NCI-H510A (cell line): ENCODE results near the gene CLASP1.
A peak's percentile ranks its signal among the peaks of the same experiment; 100 is the strongest.
"Not testable (repeated sequence)": the region's sequence is repeated elsewhere in the genome, so short reads cannot be mapped to it uniquely, and the experiment has no call there.

ENCODE experiments used
- DNase-seq: peaks from one replicate; lab custom pipeline; 2025; lab: John Stamatoyannopoulos, UW

Gene CLASP1

DNA sequence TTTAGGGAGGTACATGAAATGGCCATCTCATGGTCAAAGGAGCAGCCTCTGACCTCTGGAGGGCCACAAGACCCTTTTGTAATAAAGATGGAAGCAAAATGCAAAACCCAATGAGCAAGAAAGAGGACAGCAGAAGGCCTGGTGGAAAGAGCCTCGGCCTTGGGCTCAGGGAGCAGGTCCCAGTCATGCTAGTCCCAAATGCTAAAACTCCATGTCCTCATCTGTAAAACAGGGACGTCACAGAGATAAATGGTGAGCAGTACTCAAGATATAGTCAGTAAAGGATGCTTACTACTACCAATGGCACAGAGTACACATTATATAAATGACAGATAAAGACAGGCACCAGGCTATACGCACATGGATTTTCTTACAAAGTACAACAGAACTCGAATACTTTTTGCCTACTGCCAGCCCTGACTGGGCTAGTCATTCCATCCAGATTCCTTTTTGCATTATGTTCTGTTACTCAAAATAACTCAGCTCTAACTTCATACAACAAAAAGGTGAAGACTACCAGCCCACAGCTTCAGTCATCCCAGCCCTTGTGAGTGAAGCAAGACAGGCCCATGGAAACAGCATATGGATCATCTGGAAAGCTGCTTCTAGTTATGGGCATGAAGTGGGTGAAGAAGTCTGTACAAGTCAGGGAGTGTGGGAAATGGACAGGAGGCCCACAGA is 299.4 kb downstream of the CLASP1 start:
- no peak for DNase-seq

DNA sequence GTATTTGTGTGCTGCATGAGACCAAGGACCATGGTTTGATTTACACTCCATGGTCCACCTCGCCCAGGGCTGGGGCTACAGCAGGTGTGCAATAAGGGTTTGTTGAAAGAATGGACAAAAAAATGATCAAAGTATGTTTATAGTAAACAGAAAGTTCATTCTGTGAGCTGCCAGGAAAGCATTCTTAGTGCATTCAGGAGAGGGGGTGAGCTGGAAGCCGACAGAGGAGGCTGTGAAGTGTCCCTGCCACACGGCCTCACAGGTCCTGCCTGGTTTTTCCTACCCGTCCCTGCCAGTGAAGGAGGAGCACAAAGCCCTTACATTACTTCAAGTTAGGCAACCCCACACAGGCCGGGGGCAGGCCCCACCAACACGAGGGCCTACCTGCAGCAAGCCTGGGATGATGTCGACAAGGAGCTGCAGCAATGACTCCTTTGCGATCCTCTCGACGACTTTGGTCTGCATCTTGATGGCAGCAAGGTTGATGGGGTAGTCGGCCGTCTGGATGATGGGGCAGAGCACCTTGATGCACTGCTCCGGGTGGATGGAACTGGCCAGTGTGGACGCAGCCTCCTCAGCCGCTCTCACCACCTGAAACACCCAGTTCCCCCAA is 301.0 kb downstream of the CLASP1 start:
- DNase-seq: peak; percentile 46

DNA sequence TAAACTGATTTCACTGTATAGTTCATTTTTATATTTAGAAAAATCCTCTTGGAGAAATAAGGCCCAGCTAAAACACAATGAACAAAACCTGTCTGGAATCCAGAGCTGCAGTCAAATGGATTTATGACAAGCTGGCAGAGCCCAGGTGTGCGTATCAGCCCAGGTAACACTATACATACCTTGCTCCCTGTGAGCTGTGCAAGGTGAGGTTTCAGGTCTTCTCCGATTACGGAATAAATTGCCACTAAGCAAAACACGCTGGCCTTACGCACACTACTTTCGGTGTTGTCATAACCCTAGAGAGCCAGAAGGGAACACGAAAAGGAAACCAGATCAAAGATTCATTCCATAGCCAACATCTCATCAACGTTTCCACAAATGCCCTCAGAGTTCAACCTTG is 302.4 kb downstream of the CLASP1 start:
- peak; percentile 91 for DNase-seq

DNA sequence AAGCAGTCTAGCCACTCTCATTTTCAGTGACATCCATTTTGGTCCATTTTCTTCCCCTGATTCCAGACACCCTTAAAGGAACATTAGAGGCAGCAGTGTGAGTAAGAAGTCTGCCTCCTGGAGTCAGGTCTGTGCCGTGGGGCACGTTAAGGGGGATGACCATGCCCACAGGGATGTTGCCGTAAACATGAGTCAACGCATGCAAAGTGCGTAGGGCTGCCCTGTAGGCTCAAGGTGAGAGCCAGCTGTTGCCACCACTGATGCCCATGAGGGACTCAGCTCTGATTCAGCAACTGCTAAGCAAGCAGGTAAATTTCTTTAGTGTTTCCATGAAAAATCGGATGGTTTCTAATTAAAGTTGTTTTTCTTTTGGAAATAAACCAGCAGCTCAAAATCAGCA is 302.9 kb downstream of the CLASP1 start:
- no peak for DNase-seq

DNA sequence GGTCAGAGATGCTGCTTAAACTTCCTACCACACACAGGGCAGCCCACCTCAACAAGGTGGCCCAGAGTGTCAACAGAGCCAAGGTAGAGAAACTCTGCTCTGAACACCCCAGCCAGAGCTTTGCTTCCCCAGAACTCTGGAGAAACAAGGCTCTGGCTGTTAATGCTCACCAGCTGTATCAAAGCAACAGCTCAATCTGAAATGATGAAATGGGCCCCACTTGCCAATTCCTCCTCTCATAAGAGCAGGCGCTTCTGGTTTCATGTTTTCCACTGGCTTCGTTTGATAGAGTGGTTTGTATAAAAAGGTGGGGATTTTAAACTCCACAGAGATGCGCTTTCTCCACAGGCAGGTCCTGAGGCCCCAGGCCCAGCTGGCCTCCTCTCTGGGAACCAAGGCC is 303.4 kb downstream of the CLASP1 start:
- DNase-seq: no peak

DNA sequence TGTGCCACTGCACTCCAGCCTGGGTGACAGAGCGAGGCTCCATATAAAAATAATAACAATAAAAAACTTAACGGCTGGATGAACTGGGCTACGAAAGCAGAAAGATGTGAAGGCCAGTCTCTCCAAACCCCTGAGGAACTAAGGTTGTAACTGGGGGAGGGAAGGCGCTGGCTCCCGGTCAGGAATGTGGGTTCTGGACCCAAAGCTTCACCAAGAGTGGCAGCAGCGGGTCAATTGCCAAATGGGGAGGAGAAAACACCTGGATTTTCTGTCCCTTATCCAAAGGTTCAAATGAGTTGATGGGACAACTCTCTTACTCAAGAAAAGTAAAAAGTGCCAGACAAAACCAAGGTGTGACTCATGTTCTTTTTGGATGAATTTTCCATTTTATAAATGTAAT is 304.2 kb downstream of the CLASP1 start:
- DNase-seq: no peak

DNA sequence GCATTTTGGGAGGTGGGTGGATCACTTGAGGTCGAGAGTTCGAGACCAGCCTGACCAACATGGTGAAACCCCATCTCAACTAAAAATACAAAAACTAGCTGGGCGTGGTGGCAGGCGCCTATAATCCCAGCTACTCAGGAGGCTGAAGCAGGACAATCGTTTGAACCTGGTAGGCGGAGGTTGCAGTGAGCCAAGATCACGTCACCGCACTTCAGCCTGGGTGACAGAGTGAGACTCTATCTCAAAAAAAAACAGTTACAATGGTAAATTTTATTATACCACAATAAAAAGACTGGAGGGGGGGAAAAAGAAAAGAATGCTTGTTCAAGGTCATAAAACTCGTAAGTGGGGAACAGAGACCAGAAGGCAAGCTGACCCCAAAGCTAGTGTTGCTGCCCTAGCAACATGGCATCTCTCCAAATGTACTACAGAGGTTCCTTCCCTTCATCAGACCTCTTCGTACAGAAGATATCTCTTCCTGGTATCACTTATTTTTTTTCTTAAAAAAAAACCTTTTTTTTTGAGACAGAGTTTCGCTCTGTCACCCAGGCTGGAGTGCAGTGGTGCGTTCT is 305.3 kb downstream of the CLASP1 start:
- not testable (repeated sequence) for DNase-seq

DNA sequence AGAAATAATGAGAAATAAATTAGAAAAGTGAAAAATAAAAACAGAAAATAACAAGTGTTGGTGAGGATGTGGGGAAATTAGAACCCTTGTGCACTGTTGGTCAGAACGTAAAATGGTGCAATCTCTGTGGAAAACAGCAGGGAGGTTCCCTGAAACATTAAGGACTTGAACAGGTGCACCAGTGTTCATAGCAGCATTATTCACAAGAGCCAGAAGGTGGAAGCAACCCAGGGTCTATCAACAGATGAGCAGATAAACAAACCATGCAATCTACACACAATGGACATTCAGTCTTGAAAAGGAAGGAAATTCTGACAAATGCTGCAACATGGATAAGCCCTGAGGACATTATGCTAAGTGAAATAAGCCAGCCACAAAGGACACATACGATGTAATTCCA is 306.1 kb downstream of the CLASP1 start:
- no peak for DNase-seq

DNA sequence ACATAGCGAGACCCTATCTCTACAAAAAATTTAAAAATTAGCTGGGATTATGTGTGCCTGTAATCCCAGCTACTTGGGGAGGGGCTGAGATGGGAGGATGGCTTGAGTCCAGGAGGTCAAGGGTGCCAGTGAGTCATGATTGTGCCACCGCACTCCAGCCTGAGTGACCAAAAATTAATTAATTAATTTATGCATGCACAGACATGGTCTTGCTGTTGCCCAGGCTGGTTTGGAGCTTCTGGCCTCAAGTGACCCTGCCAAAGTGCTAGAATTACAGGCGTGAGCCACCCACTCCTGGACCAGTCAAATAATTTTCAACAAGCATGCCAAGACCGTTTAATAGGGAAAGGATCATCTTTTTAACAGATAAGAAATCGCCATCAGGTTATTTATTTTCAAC is 306.5 kb downstream of the CLASP1 start:
- no peak for DNase-seq

DNA sequence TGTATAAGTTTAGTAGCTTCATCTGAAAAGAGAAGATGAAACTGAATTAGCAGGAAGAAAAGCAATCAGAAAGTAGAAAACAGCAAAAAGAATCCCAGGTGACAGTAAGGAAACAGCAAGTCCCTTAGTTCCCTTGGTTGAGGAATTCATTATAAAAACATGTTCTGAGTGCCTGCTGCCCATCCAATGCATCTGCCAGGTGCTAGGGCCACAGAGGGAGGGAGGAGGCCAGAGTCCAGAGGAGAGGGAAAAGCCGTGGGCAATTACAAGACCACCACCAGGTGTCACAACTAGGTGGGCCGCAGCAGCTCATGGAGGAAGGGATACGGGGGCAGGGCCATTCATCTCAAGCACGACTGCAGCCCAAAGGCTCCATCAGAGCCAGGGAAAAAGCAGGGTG is 308.3 kb downstream of the CLASP1 start:
- no peak for DNase-seq

DNA sequence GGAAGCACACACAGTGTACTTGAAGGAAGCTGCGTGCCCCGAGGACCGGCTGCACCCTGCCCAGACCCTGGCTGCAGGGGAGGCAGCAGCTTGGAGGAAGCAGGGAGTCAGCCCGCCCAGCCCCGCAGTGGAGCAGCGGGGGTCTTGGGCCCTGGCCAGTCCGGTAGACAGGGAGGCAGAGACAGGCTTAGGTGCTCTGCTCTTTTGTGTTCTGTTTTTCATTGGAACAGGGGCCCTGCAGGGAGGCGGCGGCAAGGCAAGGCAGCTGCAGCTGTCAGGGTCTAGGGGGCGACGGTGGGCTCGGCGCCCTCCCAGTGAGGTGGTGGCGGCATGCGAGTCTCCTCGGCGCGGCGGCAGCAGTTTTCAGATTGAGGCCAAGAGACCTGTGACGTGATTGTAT is 311.0 kb downstream of the CLASP1 start:
- DNase-seq: no peak

DNA sequence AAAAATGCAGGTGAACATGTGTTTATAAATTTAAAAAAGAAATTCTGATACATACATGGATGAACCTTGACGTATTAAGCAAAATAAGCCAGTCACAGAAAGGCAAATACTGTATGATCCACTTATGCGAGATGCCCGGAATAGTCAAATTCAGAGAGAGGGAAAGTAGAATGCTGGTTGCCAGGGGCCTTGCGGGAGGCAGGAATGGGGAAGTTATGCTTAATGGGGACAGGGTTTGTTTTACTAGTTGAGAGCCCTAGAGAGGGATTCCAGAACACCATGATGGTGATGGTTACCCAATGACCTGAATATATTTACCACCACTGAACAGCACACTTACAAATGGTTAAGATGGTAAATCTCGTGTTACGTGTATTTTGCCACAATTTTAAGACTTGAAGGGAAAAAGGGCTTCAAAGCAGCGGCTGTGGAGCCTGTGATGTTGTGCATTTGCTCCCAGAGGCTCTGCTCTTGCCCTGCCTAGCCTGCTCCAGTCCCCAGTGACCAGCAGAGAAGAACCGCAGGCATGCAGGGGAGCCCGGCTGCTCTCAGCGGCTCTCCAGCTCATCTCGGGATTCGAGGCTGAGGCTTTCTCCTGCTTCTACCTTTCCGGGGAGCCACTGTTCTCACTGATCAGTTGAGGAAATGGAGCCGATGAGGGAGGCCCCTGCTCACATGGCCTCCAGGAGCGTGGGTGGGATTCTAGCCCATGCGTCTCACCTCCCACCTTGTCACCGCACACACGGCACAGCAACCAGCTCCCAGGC is 312.6 kb downstream of the CLASP1 start:
- no peak for DNase-seq

DNA sequence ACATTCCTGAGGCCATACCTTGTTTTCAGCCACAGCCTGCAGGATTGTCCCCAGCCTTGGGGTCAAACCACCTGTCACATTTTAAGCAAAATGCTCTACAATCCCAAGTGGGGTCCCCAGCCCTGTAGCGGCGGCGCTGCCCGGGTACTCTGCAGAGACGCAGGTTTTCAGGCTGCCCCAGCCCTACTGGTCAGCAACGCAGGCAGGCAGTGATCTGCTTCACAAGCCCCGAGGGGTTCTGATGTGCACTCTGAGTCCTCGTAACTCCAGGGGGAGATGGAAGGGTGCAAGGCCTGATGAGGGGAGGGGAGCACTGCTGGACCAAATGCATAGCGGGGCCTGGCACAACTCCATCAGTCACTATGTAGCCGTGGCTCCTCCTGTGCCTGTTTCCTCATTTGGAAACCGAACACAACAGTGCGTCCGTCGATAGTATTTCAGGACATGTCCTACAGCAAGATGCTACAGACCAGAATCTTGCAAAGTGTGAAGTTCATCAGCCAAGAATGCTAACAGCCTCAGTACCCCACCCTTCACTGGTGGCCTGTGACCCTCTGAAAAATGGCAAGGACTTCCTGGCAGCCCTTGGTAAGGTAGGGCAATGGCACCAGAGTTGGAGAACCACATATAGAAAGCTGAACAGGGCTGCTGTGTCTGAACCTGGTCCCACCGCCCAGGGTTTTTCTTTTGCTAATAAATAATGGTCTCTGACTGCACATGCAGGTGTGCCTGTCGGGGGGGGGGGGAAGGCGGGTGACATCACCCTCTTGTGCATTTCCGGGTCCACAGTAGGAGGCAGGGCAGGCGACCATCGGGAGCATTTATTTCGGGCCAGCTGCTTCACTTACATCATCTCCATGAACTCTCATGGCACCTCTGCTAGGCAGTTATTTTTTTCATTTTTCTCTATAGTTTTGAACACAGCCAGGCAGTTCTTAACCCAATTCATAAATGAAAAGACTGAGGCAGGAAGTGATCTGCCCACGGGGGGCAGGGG is 313.7 kb downstream of the CLASP1 start:
- peak; percentile 40 for DNase-seq

DNA sequence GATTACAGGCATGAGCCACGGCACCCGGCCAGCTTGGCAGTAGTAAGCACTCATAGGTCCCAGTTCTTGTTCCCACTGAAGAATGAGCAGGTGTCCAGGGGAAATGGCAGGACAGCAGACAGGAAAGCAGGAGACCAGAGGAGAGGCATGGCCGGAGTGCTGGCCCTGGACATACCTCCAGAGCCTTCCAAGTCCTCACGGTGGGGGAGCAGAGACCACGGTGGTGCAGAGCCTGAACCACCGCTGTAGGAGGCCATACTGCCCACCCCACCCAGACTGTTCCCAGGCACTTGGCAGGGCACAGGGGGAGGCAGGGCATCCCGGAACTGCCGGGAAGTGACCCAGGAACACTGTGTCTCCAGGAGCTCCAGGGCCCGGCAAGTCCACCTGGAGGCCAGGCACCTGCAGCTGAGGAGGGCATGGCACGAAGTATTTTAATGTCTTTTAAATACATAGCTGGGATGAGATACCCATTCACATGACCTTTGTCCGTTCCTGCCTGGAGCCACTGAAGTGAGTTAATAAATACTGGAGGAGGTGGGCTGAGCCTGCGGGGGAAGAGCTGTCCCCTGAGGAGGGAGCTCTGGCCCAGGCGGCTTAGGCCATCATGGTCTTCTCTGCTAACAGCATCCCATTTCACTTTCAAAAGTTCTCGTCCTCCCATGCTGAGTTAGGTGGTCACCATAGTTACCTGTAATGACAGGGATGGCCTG is 314.5 kb downstream of the CLASP1 start:
- DNase-seq: no peak

DNA sequence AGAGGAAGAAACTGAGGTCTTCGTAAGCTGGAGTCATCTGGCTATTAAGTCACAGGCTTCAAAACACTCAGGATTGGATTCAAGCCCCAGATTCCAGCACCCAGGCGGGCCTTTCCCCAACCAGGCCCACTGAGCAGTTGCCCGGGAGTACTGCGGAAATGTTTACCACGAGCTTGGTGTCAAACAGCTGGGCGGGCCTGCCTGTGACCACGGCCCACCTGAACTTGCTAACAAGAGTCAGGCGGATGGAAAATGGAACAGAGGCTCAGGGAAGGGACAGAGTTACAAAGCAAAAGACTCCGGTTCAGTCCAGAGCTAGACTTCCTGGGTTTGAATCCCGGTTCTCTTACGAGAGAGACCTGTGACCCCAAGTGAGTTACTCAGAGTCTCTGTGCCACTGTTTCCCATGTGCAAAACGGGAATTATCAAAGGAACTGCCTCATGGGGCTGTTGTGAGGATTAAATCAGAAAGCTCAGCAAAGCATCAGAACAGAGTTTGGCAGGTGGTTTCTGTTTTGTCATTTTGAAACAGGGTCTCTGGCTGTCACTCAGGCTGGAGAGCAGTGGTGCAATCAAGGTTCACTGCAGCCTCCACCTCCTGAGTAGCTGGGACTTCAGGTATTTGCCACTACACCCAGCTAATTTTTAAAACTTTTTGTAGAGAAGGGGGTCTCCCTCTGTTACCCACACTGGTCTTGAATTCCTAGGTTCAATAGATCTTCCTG is 315.3 kb downstream of the CLASP1 start:
- no peak for DNase-seq

DNA sequence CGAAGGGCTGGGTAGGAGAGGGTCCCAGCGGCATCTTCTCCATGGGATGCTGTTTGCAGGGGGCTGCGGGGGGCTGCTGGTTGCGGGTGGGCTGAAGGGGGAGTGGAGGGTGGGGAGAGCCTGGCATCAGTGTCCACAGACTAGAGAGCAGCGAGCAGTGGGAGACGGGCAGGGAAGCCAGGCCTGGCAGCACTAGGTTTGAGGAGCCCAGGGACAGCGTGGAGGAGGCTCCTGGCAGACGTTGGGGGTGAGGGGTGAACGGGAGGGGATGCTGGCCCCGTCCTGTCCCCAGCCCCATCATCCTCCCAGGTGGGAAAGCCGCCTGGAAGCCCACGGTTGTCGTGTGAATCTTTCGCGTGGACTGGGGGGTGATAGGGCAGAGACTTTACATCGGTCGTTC is 316.0 kb downstream of the CLASP1 start:
- DNase-seq: no peak

DNA sequence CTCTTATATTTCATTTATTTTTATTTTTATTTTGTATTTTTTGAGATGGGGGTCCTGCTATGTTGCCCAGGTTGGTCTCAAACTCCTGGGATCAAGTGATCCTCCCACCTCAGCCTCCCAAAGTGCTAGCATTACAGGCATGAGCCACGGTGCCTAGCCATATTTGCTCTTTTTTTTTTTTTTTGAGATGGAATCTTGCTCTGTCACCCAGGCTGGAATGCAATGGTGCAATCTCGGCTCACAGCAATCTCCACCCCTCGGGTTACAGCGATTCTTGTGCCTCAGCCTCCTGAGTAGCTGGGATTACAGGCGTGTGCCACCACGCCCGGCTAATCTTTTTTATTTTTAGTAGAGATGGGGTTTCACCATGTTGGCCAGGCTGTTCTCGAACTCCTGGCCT is 317.9 kb downstream of the CLASP1 start:
- not testable (repeated sequence) for DNase-seq

DNA sequence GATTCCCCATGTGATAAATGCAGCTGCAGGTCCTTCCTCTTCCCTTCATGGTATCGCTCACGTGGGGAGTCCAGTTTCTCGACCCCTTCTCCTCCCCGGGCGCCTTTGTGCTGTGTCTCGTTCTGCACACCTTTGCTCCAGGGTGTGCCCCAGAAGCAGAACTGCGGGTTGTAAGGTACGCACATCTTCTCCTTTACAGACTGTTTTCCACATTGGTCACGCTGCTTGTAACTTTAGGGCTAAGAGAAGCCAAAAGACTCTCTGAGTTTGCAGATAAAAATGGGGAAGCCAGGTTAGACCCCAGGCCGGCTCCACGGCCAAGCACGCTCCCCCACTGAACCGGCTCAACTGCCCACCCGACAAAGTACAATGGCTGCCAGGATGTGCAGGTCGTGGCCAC is 318.3 kb downstream of the CLASP1 start:
- DNase-seq: no peak

DNA sequence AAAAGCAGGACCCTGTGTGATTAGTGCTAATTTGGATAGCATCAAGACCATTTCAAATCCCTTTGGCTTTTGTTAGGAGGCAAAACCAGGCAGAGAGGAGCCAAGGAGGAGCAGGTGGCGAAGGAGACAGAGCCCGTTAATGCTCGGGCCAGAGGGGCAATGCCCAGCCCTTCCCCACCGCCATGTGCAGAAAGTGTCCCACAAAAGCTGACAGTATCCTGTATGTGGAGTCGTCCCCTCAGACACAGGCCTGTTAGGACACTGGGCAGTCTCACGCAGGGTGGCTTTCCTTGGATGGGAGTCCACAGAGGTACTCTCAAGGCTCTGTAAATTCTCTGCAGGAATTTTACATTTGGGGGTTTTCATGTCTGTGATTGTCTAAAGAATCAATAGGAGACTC is 319.5 kb downstream of the CLASP1 start:
- no peak for DNase-seq

DNA sequence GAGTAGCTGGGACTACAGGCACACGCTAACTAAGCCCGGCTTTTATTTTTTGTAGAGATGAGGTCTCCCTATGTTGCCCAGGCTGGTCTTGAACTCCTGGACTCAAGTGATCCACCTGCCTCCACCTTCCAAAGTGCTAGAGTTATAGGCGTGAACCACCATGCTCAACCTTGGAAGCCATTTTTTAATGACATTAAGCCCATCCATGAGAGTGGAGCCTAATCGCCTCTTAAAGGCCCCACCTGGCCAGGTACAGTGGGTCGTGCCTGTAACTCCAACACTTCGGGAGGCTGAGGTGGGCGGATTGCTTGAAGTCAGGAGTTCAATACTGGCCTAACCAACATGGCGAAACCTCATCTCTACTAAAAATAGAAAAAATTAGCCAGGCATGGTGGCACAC is 322.6 kb downstream of the CLASP1 start:
- DNase-seq: no peak
